ENCODE data around the gene ID2.

ID2 gene

DNA sequence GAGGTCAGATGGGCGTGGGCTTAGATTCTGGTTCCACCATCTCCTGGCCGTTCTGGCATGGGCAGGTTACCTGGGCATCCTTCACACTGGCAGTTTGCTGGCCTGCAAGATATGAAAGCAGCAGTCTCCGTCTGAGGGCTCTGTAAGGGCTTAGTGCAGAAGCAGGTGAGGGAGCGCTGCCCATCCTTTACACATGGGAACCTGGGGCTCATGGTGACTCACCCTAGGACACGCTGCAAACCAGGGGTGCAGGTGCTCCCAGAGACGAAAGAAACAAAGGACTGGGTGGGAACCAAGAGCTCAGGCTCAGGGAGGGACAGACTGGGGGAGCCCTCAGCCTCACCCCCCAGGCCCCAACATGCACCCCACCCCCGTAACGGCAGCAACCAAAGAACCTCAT is 10.7 kb upstream of the ID2 start:
- DNase-seq = no peak

DNA sequence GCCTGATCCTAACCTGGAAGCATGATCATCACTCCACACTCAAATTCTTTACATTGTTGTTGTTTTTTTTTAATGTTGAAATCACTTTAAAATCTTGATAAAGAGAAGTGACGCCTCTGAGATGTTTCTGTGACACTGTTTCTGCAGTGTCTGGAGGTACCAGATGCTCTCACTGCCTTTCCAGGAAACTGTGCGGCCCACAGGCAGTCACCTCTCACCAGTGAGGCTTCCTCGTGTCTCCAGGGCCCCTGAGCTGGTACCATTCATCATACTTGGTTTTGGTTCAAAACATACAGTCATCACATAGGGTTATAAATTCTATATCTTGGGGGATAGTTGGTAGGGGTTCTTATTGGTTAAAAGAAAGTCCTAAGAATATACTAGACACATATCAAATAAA is 10.1 kb upstream of the ID2 start:
- DNase-seq = no peak

DNA sequence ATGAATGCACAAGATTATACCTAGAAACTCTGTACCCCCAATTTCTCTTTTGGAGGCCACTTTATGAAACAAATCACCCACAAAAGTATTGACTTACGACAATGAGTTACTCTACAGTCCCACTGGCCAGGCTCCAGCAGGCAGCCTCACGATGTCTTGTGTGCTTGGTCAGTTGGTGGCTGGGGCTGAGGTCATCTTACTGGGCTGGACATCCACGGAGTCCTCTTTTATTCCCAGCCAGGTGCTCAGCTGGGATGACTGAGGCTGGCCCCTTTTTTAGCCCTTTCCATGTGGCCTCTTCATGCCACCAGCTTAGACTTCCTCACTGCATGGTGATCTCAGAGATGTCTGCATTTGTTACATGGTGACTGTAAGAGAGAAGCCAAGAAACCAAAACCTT is 8.9 kb upstream of the ID2 start:
- DNase-seq = no peak

DNA sequence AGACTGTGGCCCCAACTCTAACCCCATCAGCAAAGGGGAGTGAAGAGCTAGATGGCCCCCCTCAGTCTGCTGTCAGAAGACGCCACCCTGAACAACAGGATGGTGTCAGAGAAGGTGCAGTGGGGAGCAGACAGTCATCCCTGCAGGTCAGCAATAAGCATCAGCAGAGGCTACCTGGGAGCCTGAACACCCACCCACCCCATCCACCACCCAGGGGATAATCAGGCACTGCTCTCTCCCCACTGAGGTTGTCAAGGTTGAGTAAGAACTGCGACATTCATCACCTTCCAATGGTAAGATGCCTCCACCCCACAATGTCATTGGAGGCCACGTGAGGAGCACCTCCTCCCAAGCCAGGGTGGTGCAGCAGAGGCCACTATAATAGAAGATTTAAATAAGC is 8.5 kb upstream of the ID2 start:
- DNase-seq = no peak

DNA sequence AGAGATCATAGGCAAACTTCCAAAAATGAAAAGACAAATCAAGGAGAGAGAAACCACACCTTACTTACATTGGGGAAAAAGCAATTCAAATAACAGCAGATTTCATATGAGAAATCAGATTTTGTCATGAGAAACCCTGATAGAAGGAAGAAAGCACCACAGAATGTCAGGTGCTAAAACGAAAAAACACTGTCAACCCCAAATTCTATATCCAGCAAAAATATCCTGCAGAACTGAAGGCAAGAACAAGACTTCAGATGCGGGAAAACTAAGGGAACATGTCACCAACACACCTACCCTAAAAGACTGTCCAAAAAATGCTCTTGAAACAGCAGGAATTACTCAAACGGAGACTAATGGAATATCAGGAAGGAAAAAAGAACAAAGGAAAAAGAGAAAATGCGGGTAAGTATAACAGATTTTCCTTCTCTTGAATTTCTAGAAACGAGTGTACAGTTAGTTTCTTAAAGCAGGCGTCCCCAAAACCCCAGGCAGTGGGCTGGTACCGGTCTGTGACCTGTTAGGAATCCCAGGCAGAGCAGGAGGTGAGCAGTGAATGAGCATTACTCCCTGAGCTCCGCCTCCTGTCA is 7.3 kb upstream of the ID2 start:
- no peak for DNase-seq

DNA sequence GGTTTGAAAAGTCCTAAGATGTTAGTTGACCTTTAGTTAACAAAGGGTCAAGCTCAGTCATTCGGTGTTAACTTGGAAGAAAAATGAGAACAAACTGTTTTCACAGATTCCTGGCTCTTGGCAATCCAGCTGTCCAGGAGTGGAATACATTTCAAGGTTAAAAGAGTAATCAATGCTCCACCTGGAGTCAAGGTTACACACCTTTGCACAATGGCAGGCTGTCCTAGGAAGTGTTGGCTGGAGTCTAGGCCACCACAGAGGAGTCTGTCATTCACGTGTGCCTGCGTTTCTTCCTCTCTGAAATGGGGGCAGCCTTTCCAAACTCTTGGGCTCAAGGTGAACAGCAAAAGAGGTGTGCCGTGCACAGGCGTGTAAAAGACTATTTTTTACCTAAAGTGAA is 6.3 kb upstream of the ID2 start:
- no peak for DNase-seq

DNA sequence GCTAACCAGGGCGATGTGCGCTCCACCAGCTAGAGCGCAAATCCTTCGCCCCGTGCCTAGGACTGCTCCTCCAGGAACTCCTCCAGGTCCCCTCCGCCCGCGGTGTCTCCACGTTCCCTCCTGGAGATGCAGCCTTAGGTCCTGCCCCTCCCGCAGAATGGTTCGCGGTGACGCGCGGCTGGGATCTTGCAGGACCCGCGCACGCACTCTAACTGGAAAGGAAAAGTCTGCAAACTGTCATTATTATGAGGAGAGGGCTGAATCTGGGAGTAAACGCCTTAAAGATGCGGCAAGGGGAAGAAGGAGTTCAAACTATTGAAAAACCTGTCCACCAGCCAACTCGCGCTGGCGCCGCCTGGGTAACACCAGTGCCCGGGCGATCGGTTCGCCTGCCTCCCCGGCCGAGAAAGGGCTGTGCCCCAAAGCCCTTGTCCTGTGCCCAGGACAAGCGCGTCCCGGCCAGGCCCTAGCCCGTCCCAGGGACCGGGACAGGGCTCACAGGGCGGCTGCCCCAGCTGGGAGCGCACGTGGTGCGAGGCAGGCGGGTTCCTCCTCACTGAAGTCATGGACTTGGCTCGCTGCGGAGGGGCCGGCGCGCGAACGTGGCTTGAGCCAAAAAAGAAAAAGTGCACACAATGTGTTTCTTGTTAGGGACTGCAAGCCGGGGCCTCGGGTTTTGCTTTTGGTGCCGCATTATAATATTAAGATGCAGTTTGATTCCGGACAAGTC is 5.5 kb upstream of the ID2 start:
- no peak for DNase-seq

DNA sequence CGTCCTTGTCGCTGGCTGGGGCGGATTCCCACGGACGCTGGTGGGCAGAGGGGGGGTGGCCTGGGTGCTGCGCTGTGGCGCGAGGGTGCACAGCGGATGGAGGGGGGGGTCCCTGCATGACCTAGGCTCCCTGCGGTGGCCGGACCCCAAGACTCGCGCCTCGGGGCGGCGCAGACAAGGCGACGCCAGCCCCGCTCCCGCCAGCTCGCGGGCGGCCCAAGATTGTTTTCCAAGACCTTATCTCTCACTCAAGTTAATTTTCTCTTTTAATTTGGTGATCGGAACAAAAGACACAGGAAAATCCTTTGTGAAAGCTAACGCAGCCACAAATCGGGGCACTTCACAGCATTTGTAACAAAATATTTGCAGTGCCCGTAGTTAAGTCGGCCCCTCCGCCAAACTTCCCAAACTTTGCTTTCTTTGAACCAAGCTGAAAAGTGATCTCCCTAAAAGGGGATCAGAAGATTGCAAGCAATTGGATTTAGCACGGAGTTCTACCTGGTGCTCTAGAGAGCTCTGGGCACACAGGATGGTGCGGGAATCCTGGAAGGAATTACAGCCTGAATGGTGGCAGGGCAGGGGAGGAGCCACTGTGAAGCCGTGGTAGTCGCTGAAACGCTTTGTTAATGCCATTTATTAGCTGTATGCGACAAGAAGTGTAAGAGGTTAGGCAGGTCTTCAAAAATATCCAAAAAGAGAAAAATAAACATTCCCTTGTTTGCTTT is 4.8 kb upstream of the ID2 start:
- no peak for DNase-seq

DNA sequence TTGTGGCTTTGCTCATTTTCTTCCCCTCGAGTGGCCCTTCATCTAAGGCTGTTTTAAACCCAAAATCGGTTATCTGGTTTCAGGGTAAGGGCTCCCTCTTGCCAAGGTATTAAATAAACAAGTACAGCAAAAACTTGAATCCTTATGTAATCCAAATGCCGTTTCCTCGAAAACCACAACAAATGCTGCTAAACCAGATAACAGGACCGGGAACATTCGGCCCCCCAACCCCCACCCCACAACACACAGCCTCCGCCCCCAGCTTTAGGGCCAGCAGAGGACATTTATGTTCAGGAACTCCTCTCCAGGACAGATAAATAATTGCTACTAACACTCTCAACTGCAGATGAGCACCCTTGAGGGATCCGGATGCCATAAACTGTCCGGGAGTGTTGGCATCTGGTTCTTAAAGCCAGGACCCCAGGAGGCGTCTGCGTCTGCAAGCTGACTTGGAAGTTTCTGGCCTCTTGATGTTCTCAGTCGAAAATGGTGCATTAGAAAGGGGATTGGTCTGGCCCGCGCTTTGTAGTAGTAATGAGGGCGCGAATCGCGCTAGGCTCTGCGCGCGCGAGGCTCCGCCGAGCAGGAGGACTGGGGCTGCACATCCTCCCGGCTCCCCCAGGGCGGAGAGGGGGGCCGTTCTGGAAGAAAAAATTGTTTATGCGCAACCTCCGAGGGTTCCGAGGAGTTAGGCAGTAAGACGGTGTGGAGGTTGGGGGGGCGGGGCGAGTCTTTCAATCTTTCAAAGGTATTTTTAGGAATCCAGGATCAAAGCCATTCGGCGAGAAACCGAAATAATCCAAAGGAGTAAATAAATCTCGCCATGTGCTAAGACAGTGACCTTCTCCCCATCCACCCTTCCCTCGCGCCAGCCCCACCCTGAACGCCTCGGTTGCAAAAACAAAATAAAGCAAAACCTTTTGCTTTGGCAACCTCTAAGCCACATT is 3.9 kb upstream of the ID2 start:
- DNase-seq = peak; percentile 52

DNA sequence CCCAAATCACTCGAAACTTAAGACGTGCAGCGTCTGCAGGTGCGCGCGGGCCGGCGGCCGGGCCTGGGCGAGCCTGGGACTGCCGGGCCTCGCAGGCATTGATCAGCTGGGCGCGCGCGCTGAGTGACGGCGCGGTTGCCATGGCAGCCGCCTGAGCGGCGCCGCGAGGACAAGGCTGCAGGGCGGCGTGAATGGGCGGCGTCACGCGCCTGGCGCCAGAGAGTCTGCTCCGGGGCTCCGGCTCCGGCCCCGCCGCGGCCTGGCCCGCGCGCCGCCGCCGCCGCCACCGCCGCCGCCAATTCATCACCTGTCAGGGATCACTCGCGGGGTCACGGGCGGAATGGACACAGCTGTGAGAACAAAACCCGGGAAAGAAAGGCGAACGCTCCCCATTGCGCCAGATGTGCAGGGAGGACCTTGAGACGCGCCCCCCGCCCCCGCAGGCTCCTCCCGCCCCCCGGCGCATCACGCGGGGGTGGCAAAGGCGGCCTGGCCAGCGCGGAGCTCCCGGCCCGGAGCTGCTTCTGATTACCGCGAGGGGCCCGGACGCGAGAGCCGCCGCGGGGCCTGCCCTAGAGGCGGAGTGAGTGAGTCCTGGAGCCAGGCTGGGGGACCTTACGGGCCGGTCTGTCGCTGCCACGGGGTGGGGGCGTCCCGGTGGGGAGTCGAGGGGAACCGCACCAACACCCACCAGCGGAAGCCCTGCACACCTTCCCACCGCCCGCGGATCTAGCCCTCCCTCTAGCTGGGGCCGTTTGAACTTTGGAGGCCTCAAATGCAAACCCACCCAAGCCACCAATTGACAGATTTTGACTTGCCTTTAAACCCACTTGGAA is 2.9 kb upstream of the ID2 start:
- DNase-seq = peak; percentile 93

DNA sequence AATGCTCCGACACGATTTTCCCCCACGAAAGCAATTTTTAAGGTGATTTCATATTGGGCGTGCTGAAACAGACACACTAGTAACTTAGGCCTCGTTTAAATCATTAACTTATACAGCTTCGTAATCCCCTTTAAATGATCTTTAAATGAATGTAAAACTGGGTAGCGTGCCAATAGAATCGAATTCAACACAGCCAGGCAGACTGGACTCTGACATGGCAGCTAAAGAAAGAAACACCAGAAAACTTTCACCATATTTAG is 2.4 kb upstream of the ID2 start:
- DNase-seq = no peak

DNA sequence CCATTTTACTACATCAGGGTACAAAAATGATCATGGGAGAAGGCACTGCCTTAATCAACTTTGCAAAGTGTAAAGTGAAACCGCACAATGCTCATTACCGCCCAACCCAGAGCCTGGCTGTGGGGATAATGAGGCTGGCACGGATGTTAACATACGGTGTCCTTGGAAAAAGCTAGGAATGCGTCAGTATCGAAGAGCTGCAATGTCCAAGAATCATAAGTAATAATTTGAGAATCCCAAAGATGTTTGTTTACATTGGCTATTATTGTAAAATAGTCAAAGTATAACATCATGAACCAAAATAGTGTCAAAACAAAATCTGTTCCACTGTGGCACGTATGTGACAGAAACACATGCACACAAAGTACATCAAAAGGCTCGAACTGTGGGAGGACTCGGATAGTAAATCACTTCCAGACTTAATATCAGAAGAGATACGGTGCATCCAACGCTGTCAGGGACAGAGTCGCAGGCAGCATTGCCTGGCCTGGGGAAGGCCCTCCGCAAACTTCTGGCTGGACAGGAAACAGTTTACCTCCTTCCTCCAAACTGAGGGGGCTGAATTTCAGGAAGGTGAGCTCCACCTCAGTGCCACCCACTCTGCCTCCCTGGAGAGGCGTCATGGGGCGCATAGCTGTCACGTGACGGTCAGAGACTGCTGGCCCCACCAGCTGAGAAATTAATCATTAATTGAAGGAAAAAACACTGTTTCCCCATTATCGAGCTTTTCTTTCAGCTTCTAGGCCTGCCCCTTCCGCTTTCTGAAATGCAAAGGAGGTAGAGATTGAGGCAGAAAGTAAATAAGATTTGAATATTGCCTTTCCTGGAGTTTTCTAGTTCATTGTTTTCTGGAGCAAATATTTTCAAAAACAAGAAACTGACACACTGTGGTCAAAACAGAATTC is 1.8 kb upstream of the ID2 start:
- DNase-seq = peak; percentile 33

DNA sequence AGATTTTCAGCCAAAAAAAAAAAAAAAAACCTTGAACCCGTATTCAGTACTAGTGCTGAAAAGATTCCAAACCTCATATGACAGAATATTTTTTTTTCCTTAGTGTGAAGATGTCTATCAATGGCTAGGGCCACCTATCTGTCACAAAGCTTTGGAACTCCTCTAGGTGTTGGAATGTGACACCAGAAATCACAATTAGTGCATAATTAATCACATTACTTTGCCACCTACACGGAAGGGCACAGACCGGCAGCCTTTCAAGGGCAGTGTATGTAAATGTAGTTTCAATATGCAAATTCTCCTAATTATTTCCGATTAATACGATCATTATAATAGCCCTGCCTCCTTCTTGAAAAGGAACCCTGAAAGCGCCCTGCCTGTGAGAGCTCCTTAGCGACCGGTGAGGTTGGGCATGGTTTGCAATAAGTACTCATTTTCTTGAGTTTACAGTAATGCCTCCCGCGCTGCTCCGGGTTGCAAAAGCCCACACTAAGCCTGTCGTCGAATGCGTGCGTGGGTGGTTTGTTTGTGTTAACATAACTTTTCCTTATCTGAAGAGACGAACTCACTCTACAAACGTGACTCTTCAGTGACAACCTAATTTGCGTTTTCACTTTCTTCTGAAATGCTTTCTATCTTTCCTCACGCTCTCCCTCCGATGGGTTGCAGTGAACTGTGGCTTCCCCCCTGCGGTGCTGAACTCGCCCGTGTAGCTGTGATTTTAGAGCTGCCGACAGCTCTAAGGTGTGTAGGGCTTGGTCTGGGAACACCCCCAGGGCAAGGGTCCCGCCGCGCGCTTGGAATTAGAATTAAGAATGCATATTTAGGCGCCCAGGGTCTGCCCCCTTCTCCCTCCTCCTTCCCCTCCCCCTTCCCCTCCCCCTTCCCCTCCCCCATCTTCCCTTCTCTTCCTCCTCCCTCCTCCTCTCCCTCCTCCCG is 765 bp upstream of the ID2 start:
- peak; percentile 68 for DNase-seq

DNA sequence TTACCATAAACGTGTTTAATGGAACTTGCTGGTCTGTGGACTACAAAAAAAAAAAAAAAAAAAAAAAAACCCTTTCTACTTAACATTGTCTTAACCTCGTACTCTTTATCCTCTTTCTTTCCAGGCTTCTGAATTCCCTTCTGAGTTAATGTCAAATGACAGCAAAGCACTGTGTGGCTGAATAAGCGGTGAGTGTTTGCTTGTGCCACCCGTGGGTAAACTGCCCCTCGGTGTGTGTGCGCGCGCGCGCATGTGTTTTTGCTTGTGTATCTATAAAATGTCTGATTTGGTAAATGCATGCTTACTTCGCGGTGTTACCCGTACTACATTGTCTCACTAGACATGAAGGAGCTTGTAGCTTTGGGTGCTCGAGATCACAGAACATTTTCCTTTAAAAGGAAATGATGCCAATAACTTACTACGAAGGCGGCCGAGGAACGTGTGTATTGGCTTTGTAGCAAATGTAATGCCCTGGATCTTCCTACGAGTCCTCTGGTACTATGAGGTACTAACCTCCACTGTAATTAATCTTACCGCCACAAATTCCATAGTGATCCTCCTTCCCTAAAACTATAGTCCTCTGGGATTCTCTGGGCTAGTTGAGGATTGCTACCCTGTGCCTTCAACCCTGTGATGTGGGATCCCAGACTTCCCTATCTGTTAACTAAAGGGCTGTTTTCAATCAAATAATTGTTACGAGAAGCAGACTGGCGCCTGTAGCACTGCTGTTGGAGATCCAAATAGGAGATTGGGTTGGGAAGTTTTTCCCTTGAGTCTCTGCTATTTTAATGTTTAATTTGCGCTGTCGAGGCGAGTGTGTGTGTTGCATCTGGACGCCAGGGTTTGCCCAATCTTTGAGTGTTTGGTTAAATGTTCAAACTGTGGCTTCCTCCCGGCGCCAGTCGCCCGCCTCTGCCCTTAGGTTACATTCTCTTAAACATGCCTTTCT is 1.1 kb downstream of the ID2 start:
- DNase-seq = peak; percentile 60

DNA sequence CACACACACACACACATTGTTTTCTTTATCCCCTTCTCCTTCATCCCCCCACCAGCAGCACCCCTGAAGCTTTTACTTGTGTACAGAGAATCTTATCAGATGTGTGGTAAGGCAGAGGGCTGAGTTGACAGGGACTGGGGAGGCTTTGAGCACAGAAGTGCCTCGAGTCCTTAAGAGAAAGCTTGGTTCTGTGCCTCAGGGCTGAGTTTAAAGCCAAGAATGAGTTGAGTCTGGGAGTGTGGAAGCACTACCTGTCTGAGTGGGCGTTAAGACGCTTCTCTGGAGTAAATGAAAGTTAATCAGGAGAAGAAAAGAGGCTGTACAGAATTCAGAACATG is 2.7 kb downstream of the ID2 start:
- peak; percentile 75 for DNase-seq

DNA sequence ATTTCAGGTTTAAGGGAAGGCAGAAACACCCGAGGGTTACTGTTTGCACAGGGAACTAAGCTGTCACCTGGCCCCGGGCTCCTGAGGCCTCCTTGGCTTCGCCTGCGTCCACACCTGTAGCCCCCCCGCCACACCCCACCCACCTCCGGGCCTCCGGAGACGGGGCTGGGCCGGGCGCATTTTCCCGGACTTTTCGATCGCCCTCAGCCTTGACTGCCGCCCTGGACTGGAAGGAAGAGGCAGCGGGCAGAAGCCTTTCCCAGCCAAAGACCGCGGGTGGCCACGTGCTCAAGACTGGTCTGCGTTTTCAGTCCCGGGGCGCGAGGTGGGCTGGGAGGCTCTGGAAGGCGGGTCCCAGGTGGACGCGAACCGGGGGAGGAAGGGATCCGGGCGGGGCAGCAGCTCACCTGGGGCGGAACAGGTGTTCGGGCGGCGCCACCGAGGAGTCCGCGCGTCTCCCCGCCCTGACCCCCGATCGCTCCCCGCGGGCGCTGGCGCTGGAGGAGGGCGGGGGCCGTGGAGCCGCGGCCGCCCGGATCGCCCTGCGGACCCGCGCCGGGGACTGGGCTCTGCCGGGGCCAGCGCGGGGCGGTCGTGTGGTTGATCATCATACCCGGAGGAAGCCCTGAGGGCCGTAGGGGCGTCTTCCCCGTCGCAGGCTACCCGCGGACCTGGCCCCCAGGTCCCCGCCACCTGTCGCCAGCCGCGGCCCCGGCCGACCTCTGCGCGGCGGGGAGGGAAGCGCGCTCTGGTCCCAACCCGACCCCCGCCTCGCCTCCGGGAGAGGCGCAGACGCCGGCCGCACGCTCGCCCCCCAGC is 3.2 kb downstream of the ID2 start:
- DNase-seq = peak; percentile 63

DNA sequence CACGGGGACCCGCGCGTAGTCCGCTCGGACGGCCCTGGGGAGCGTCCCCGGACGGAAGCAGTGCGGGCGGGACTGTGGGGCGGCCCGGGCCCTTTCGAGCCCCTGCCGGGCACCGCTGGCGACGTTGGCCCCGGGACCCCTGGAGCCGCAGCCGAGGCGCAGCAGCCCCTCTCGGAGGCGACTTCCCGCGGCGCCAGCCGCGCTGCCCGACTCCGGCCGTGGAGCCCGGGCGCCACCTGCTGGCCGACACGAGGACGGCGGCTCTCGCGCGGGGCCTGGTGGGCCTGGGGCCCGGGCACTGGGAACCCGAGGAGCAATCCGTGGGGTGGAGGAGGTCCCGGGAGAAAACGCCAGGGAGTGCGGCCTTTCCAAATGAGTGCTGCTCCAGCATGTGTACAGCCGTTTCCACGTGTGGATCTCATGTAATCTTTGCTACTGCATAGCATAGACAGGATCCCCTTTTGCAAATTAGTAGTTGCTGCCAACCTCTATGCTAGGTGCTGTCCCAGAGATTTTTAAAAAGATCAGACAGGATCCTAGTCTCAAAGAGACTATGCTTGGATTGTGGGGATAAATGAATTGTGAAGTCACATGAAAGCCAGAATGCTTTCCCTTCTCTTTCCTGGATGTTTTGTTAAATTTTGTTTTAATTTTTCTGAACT is 4.0 kb downstream of the ID2 start:
- DNase-seq = peak; percentile 84
